ENCODE measurements around the gene FBN3.
"Not testable (repeated sequence)": the region's sequence is repeated elsewhere in the genome, so short reads cannot be mapped to it uniquely, and the experiment has no call there.

FBN3 gene

GRCh38 chr19:8149261-8150094 is at the start of gene FBN3:
FBN3 (minus strand) TSS chr19:8149592; CDS start chr19:8147480, 2,112 bp downstream.
- DNase-seq: no peak

GRCh38 chr19:8196271-8196927 is 47.0 kb upstream of the FBN3 start:
- DNase-seq: peak; percentile 50 to 53

- DNase-seq: peak; percentile 76 to 80
Measured at GRCh38 chr19:8194528-8195267, 45.3 kb upstream of the FBN3 start.

- no peak for DNase-seq
Measured at GRCh38 chr19:8192221-8192820, 42.9 kb upstream of the FBN3 start.

GRCh38 chr19:8185343-8186068 is 36.1 kb upstream of the FBN3 start:
- no peak for DNase-seq

- DNase-seq: no peak
Measured at GRCh38 chr19:8184274-8184673, 34.9 kb upstream of the FBN3 start.

- no peak for DNase-seq
Measured at GRCh38 chr19:8180018-8180417, 30.6 kb upstream of the FBN3 start.

GRCh38 chr19:8174706-8175105 is 25.3 kb upstream of the FBN3 start:
- DNase-seq: no peak

GRCh38 chr19:8168537-8168936 is 19.1 kb upstream of the FBN3 start:
- no peak for DNase-seq

- DNase-seq: no peak
Measured at GRCh38 chr19:8167985-8168384, 18.6 kb upstream of the FBN3 start.

GRCh38 chr19:8163759-8164158 is 14.4 kb upstream of the FBN3 start:
- no peak for DNase-seq

- DNase-seq: peak in 1 of 2 experiments; percentile 14
Measured at GRCh38 chr19:8161135-8161646, 11.8 kb upstream of the FBN3 start.

- DNase-seq: not testable (repeated sequence)
Measured at GRCh38 chr19:8159322-8159721, 9.9 kb upstream of the FBN3 start.

- peak; percentile 83 to 84 for DNase-seq
Measured at GRCh38 chr19:8158411-8159074, 9.2 kb upstream of the FBN3 start.

GRCh38 chr19:8155318-8155717 is 5.9 kb upstream of the FBN3 start:
- no peak for DNase-seq

- DNase-seq: peak in 1 of 2 experiments; percentile 21
Measured at GRCh38 chr19:8154014-8154413, 4.6 kb upstream of the FBN3 start.

GRCh38 chr19:8151767-8152035 is 2.3 kb upstream of the FBN3 start:
- no peak for DNase-seq

- no peak for DNase-seq
Measured at GRCh38 chr19:8150998-8151766, 1.8 kb upstream of the FBN3 start.

- DNase-seq: no peak
Measured at GRCh38 chr19:8150178-8150865, 930 bp upstream of the FBN3 start.

Data from Kasumi-1 (cell line).